Germinal center (tissue), 1 donor: ENCODE measurements around the gene CDH12.

Experiments used
- DNase-seq: peaks from one replicate; pipeline ENCODE4 v3.0.0; 2012; ENCODE audit warnings: mixed read lengths, low spot score

Gene CDH12

DNA sequence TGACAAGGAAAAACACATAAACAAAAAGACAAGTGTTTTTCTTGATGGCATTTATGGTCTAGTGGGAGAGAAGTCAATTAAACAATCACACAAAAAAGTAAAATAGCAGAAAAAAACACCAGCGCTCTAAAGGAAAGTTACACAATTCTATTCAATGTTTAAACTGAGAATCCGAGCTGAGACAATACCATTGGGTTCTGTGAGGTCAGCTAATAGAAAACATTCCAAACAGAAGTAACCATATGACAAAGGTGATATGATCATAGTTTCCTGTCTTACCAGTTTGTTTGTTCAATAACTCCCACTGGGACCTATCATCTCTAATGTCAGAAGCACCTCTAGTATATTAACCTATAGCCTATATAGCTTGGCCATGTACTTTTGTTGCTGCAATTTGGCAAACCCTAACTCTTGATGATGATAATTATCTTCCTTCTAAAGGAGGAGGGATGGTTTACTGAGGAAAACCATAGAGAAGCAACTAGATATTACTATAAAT, 1030.0 kb downstream of the CDH12 start:
- no peak for DNase-seq

DNA sequence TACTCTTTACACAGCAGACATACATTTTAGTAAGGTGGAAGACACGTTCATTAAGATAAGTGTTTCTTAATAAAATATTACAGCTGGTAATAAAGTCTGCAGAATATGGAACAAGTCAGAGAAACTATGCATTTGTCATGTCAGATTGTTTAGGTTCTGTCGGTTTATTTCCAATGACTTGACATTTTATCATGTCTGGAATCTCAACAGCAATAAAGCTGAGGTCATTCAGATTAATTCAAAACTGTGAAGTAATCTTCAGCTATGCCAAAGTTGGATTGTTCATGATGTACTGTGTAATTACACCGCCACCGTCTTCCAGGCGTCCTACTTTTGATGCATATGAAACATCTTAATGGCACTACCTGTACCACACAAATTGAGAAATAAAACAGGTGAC, 1032.6 kb downstream of the CDH12 start:
- no peak for DNase-seq

DNA sequence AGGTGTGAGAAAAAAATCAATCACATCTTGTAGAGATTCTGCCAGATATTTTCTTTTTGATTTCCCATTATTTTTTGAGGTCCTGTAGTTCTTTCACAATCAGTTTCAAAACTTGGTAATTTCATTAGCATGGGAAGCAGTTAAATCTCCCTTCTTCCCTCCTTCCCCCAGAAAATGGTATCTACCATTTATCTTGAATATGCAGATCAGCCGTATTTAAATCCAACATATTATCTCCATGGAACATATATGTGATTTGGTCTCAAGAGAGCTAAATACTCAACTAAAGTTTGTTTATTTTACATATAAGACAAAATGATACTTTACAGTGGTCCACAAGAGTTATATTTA, 1034.8 kb downstream of the CDH12 start:
- DNase-seq: no peak

DNA sequence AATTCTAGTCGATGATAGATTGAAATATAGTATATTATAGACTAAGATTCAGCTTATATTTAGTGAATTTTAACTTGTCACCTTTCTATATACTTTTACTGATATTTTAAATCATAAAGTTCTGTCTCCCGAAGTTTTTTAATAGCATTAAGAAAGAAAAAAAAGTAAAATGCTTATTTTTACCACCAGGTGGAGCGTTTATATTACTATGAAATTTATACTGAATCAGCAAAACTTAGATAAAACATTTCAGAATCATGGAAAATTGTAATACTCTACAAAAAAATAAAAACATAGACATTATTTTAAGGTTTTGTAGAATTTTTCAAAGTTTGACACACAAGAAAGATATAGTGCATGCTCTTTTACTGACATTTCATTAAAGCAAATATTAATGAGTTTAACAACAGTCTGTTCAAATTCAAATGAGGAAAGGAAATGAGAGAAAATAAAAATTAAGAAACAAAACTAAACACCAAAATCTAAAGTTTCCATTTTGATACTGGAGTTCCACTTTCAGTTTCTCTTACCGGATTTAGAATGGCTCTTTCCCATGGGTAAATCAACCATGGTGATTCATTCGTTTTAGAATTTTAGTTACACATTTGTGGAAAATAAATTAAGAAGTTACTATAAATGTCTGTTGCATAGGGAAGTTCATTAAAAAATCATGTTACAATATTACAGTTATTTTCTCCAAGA, 1035.3 kb downstream of the CDH12 start:
- DNase-seq: no peak

DNA sequence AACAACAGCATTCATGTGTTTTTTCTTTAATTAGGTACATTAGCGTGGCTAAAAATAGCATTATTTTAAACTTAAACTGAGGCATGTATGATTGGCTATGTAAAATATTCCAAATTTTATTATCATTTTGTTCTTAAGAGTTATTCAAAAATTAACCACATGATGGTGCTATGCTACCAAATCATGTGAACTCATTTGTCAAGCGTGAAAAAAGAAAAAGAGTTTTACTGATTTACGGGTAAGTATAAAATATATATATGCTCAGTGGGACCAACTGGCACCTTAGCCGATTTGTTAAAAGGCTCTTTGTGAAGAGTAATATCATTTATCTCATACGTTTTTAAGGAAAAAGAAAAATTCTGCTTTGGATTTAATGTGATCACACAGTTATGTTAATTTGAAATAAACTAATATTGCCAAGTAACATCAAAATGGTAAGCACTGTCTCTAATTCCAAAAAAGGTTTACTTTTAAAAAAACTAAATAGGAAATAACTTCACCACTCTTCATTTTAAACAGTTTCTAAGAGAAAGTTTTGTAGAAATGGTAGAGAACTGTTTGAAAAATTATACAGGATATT, 1042.3 kb downstream of the CDH12 start:
- DNase-seq: no peak

DNA sequence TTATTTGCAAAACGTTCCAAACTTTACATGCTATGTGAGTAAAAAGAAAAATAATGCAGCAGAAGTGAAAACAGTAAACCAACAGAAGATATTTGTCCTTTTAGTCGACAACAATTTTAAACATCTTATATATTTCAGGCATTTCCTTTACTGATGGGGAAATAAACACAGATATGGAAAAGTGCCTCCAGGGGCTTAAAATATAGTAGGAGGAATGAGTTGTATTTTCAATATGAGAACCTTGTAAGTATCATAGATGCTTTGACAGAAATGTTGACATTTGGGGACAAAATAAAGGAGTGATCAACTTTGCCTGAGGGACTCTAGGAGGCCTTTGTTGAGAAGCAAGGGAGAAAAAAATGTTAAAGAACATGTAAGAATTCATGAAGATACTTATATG, 1043.5 kb downstream of the CDH12 start:
- DNase-seq: no peak

DNA sequence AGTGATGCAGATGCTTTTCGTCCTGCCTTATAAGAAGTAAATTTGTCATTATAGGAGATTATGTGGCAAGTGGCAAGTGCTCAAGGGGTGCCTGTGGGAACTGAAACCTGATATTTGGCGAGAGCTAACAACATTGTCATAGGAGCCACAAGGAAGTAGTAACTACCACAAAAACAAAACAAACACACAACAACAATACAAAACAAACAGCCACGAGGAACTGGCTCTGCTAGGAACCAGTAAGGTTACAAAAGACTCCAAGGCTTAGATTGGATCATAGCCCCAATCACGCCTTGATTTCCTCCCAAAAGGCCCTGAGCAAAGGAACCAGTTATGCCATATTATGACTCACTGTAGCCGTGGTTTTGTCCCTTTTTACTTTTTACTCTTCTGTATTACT, 1045.2 kb downstream of the CDH12 start:
- DNase-seq: no peak

DNA sequence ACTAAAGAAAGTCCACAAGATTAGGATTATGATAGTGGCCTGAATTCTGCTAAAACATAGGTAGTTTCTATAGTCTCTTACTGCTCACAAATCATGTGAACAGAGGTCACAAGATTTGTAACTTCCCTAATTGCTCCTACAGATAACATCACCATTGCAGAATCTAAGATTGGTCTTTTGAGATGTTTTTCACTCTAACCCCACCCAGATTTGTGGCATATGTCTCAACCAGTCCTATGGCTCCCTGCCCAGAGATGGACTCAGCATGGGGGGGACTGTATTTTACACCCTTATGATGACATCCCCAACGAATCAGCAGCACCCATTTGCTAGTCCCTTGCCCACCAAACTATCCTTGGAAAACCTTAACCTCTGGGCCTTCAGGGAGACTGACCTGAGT, 1046.2 kb downstream of the CDH12 start:
- DNase-seq: no peak

DNA sequence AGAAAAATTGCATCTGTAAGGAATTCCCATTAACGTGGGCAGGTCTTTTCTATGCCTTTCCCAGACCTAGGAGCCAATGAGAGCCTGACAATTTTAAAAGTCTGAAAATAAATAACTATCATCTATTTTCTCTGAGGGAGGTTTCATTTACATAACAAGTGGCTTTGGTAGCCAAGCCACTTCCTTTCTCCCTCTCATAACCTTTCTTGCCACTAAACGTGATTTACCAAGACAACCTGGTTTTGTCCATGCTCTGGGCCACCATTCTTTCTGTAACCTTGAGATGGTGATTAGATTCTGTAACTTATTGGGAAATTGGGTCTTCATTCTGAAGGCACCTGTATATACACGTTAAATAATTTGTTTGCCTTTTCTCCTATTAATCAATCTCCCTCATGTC, 1046.9 kb downstream of the CDH12 start:
- DNase-seq: no peak

DNA sequence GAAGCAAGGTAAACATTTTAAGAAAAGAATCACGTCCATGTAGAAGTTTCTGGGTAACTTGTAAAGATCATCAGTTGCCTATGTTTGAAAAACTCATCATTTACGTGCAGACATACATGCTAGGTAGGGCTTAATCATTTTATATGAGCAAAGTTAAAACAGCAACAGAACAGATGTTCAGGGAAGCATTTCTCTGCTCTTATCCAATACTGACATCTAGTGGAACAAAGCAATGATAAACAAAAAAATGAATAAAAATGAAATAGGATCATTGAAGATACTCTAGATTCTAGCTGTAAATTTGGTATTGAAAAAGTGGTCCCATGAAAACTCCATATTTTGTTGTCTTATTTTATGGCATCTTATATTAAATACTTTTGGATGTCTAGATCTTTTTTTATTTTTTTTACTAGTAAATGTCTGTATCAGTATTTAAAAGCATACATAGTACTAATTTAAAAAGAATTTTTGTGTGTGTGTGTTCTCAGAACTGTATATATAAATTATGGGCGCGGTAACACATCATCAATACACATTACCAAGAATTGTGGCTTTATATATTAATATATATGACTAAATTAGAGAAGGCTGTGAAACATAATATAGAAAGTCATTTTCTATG, 1050.2 kb downstream of the CDH12 start:
- DNase-seq: no peak

DNA sequence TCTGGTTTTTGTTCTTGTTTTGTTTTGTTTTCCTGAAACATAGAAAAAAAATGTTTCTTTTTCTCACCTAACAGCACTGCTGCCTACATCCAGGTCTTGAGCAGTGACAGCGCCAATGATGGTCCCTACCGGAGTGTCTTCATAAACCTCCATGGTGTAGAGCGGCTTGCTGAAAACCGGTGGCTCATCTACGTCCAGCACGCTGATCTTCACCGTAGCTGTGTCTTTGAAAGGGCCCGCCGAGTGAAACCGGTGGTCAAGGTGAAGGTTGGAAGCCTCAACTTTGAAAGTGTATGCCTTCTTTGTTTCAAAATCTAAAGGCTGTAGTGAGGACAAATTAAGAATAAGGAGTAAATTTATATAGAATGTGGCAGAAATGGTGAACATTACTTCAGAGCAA, 1051.0 kb downstream of the CDH12 start:
- DNase-seq: no peak

DNA sequence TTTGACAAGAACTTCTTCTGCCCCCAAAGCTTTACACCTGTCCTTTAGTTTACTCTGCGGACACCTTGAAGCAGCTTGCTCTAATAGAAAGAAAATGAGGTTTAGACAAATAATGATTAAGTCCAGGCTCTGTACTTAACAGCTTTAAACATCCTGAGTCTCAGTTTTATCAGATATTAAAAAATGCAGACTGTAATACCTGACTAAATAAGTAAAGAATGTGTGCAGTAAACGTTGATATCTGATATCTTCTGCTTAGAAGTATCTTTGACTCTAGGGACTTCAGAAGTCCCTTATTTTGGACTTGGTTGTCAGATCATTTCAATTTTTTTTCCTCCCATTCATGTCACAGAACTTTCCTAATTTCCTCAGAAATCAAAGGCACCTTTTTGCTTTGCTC, 1060.4 kb downstream of the CDH12 start:
- no peak for DNase-seq

DNA sequence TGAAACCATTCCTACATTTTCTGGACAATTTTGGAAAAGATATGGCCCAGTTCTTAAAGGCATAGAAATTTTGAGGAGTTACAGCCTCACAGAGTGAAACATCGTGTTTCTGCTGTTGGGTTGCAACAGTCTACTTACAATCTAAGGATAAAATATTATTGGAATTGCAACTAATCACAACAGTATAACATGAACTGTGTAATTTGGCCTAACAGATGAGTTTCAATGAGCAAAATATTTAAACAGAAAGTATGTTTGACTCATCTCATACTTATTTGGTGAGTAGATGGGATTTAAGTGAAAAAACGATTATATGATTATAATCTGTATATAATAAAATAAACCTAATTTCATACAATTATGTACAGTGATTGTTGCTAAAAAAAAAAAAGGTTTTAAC, 1061.8 kb downstream of the CDH12 start:
- no peak for DNase-seq

DNA sequence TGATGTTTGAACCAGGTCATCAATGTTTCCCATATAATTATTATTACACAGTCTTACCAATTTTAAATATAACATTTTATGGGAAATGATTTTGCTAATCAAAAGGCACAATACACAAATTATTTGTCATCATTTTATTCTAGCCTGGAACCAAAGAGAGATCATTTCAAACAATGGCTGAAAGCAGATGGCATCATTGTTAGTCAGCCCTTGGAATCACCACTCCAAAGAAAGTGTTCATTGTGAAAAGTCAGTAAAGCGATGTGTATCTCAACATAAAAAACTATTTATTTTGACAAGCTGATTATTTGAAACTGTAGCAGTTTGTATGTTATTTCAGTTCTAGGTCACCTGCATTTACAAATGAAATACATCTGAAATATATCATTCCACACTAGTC, 1068.7 kb downstream of the CDH12 start:
- DNase-seq: no peak

DNA sequence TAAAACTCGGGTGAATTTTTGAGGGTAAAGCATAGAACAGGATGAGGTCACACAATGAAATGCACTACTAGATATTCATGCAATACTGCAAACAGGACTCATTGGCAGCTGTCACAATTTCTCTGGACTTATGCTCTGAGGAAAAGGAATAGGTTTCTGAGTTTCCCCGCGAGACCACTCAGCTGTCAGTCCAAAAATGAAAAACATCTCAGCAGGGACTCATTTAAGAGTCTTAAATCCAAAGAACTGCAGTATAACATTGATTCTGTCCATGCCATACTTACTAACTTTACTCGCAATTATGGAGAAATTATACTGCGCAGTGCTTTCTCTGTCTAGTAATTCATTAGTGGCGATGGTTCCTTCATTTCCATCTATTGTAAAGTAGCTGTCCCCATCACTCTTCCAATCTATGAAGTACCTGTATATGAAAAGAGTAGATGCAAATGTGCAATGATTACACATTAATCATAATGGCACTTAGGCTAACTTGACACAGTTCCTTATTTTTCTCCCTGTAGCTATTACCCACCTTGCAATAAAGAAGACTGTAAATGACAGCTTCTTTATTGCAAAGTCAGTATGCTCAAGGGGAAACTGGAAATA, 1070.0 kb downstream of the CDH12 start:
- DNase-seq: no peak

DNA sequence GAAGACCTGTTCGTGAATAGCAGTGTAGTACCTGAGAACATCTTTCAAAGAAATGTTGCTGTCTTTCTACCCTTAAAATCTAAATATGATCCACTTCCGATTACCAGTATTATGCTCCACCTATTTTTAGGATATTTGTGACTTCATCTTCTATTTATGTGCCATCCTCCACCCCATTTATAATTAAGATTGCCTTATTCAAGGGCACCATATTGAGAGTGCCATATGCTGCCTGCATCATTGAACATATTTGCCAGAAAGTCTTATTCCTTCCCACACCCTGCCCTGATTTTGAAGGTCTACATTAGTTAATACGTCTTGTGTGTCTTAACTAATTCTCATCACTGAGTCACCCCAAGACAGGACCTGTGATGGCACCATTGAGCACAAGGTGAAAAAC, 1076.7 kb downstream of the CDH12 start:
- no peak for DNase-seq

DNA sequence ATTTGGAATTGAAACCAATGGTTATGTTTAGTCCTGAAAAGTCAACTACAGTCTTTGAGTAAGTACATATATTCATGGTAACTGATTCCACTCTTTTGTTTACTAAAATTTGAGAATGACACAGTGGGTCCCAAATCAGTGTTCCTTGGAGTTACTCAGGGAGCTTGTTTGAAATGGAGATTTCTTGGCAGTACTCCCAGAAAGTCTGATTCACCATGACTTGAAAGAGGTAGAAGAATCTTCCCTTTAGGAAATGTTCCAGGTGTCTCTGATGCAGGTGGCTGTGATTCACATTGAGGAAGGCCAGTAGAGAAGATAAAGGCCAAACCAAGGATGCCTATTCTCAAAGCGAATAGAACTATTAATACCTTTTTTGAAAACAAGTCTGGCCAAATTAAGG, 1078.3 kb downstream of the CDH12 start:
- DNase-seq: no peak

DNA sequence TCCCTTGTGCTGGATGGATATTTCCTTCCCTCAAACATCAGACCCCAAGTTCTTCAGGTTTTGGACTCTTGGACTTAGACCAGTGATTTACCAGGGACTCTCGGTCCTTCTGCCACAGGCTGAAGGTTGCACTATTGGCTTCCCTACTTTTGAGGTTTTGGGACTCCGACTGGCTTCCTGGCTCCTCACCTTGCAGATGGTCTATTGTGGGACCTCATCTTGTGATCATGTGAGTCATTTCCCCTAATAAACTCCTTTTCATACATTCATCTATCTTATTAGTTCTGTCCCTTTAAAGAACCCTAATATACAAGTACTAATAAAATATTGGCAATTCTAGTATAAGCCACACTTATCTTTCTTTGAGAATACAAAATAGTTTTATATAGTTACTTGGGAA, 1078.9 kb downstream of the CDH12 start:
- no peak for DNase-seq

DNA sequence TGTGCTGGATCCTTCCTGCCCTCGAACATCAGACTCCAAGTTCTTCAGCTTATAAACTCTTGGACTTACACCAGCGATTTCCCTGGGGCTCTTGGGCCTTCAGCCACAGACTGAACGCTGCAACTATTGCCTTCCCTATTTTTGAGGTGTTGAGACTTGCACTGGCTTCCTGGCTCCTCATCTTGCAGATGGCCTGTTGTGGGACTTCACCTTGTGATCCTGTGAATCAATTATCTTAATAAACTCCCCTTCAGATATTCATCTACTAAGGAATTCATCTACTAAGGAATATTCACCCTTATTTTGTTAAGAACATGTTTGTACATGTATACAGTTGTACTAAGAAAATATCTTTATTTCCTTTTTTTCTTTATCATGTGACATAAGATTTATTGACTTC, 1079.7 kb downstream of the CDH12 start:
- DNase-seq: no peak

DNA sequence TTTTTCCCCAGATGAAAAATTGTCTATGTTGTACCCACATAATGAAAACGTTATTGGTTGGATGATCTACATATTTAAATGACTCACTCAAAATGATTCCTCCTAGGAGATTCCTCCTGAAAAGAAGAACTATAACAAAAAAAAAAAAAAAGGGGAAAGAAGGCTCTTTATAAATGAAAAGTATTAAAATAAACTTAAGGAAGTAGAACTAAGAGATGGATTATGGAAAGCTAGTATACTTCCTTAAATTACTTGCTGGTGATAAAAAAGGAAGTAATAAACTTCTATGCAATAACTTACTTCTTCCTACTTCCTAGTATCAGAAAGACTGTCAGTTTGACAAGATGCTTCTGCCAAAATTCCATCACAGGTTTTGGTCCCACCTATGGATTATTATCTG, 1087.7 kb downstream of the CDH12 start:
- DNase-seq: no peak

DNA sequence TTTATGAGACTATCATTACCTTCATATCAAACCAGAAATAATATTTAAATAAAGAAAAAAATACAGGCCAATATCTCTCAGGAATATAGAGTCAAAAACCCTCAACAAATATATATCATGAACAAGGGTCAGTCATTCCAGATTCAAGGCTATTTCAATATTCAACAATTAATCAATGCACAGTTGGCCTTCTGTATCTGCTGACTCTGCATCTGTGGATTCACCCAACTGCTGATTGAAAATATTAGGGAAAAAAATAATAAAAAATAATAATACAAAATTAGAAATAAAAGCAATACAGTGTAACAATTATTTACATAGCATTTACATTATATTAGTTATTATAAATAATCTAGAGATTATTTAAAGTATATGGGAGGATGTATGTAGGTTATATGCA, 1114.0 kb downstream of the CDH12 start:
- DNase-seq: no peak

DNA sequence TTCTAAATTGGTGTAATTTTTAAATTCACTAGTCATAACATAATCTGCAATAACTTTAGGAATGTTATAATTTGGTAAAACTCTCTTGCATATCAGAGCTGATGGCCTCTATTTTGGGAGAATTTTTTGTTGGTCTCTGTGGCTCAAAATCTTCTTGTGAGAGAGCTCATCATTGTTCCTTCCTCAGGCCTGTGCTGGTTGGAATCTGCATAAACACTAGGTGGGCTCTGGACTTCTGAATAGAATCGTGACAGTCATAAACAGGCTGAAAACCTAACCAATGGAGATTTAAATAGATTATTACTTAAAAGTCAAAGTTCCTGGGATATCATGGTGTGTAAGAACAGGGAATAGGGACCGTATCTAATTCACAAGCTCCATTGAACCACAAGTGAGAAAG, 1129.6 kb downstream of the CDH12 start:
- no peak for DNase-seq
